GM18526 (cell line): ENCODE measurements around the gene POLRMT.
A peak's percentile ranks its signal among the peaks of the same experiment; 100 is the strongest.

Experiments used
- POLR2A ChIP-seq: IDR thresholded peaks from 3 replicates; pipeline ENCODE4 v1.6.1; 2011; ENCODE audit not compliant: insufficient read length; ENCODE audit errors: extremely low read depth

POLRMT gene

DNA sequence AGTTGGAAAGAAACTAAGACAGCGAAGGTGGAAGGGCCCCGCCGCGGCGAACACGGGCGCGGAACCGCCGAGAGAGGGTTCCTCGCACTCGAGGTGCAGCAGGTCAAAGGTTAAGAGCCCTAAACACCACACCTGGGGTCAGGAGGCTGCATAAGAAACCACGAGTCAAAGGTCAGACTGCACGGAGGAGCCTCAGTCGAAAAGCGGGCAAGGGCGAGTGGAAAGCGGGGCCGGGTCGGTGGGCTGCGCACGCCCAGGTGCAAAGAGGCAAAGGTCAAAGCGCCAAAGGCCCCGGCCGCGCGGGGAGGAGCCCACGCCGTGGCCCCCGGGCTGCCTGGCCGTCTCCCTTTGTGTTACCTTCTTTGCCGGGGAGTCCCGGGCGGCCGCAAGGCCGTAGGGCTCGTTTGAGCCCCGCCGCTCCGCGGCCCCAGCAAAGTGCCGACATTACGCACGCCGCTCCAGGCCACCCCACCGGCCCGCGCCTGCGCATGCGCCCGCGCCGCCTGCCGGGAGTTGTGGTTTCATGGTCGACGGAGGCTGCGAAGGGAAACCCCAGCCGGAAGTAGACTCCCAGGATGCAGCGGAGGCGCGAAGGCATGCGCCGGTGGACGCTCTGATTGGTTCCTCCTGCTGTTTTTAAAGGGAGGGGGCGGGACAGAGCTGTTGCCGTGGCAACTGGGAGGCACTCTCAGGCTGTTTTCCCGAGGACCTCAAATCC, at the start of gene POLRMT:
Gene POLRMT (minus strand): TSS at position 470 of the 718 bp plus-strand sequence. CDS start 25 bp downstream, at position 445.
- TF ChIP-seq POLR2A, result peak; percentile 53

DNA sequence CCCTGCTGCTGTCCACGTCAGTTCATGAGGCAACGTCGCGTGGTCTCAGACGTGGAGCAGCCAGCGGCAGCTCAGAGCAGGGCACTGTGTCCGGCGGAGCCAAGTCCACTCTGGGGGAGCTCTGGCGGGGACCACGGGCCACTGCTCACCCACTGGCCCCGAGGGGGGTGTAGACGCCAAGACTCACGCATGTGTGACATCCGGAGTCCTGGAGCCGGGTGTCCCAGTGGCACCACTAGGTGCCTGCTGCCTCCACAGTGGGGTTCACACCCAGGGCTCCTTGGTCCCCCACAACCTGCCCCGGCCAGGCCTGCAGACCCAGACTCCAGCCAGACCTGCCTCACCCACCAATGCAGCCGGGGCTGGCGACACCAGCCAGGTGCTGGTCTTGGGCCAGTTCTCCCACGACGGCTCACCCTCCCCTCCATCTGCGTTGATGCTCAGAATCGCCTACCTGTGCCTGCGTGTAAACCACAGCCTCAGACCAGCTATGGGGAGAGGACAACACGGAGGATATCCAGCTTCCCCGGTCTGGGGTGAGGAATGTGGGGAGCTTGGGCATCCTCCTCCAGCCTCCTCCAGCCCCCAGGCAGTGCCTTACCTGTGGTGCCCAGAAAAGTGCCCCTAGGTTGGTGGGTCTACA, 49.5 kb upstream of the POLRMT start:
- no peak for TF ChIP-seq POLR2A

DNA sequence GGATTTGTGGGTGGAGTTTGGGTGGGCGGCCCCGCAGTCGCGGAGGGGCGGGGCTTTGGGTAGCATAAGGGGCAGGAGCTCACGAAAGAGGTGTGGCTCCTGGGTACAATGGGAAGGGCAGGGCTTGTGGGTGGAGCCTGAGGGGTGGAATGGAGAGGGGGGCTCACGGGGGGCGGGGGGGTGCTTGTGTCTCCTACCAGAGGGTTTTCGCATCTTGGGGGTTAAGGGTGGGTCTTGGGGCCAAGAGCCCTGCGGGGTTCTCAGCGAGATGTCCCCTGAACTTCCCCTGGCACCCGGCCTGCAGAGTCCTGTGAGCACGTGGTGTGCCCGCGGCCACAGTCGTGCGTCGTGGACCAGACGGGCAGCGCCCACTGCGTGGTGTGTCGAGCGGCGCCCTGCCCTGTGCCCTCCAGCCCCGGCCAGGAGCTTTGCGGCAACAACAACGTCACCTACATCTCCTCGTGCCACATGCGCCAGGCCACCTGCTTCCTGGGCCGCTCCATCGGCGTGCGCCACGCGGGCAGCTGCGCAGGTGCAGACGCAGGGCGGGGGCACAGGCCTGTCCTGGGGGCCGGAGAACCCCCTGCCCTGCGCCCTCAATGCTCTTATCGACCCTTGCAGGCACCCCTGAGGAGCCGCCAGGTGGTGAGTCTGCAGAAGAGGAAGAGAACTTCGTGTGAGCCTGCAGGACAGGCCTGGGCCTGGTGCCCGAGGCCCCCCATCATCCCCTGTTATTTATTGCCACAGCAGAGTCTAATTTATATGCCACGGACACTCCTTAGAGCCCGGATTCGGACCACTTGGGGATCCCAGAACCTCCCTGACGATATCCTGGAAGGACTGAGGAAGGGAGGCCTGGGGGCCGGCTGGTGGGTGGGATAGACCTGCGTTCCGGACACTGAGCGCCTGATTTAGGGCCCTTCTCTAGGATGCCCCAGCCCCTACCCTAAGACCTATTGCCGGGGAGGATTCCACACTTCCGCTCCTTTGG, 48.0 kb upstream of the POLRMT start:
- TF ChIP-seq POLR2A, result no peak

DNA sequence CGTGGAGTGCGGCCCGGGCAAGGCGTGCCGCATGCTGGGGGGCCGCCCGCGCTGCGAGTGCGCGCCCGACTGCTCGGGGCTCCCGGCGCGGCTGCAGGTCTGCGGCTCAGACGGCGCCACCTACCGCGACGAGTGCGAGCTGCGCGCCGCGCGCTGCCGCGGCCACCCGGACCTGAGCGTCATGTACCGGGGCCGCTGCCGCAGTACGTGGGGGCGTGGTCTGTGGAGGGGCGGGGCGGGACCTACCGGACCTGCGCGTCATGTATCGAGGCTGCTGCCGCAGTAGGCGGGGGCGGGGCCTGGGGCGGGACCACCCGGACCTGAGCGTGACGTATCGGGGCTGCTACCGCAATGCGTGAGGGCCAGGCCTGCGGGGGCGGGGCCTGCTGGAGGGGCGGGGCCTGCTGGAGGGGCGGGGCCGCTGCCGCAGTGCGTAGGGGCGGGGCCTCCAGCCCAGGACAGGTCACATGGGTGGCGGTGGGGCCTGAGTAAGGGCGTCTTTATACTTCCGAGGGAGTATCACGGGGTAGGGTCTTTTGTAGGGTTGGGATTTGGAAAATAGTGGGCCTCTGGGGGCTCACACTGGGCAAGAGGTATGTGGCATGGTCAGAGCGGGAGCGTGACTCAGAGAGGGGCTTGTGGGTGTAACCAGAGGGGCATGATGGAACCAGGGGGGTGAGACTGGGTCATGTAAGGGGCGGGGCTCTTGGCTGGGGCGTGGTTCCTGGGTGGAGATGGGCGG, 47.1 kb upstream of the POLRMT start:
- TF ChIP-seq POLR2A, result peak; percentile 65

DNA sequence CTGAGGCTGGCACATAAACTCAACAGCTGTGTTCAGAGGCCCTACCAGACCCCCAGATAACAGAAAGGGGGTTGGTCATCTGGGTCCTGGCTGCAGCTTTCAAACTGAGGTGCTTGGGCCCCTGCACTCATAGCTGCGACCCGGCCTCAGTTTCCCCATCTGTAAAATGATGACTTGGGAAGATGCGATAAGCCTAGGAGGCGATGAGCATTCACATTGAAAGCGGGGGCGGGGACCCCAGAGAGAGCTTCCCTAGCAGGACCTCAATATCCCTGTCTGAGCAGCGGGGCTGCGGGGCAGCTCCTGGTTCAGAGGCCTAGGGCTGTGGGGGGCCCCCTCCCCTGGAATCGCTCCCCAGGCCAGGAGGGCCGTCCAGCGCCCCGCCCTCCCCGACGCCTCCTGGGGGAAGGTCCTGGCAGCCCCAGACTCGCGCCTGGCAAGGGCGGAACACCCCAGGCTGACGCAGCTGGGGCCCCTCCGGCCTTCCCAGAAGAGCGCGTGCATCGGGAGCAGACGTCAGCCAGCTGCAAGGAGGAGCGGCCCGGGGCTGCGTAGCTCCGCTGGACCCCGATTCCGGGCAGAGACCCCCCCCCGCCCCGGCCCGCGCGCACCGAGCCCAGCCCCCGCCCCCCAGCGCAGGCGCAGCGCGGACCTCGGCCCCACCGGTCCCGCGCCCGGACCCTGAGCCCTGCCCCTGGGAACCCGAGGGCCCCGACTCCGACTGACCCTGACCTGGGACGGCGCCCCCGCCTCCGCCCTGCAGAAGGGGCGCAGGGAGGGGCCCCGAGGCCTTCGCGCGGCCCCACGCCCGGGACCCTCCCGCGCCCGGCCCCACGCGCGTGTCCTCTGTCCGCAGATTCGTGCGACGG, 46.3 kb upstream of the POLRMT start:
- no peak for TF ChIP-seq POLR2A

DNA sequence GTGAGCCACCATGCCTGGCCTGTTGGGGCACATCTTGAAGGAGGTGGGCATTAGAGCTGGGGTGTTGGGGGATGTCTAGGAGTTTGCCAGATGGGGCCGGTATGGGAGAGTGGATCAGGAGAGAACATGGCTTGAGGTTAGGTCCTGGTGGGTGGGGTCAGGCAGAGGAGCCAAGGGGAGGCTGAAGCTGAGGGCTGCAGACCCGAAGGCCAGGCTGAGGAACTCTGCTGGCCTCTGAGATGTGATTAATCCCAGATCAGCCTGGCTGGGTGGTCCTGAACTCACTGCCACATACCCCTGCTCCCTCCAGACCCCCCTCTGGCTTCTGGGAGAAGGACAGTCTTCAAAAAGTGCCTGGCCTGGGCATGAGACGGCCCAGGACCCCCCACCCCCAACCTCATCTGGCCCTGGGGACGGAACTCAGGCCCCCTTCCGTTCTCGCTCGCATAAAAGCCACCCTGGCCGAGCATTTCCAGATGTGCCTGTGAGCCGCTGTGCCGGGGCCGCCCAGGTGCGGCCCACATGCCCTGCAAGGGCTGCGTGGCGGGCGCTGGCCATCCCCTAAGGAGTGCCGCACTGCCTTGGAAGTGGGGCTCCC, 45.6 kb upstream of the POLRMT start:
- TF ChIP-seq POLR2A, result no peak

DNA sequence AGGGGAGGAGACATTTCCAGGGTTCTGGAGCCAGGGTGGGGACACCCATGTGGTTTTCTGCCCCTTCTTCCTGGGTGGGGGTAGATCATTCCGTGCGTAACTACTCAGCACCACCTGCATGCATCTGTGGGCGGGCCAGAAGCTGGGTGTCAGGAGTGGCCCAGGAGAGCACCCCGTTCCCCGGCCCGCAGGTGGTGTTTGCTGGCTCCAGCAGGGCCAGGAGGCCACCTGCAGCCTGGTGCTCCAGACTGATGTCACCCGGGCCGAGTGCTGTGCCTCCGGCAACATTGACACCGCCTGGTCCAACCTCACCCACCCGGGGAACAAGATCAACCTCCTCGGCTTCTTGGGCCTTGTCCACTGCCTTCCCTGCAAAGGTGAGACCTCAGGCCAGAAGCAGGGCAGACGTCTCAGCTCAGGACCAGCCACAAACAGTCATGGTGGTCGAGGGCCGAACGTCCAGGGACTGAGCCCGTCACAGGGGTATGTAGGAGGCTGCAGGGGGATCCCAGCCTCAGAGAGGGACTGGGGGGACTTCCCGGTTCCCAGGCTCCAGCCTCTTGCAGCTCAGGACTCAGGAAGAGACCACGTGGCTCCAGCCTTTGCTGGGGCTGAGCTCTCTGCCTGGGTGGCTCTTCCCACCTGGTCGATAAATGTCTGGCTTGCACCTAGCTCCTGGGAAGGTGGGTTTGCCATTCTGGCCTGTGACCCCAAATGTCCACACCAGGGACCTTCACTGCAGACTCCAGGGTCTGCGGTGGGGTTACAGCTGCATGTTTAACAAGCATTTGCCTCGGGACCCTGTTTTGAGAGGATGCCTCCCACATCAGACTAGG, 44.5 kb upstream of the POLRMT start:
- no peak for TF ChIP-seq POLR2A

DNA sequence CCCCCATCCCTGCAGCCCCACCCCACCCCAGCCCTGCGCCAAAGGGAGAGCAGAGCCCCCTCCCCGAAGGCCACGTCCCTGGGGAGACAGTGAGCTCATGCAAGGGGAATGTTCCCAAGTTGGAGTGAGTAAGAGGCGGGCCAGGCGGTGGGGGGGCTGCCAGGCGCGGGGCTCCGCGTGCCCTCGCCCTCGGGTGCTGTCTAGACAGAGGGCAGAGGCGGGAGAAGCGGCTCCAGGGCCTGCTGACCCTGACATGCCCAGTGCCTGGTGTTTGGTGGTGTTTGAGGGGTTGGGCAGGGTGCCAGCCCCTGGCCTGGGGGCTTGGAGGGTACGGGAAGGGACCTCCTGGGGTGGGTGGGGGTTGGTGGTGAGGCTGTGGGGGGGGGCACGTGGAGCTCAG, 43.9 kb upstream of the POLRMT start:
- TF ChIP-seq POLR2A, result no peak

DNA sequence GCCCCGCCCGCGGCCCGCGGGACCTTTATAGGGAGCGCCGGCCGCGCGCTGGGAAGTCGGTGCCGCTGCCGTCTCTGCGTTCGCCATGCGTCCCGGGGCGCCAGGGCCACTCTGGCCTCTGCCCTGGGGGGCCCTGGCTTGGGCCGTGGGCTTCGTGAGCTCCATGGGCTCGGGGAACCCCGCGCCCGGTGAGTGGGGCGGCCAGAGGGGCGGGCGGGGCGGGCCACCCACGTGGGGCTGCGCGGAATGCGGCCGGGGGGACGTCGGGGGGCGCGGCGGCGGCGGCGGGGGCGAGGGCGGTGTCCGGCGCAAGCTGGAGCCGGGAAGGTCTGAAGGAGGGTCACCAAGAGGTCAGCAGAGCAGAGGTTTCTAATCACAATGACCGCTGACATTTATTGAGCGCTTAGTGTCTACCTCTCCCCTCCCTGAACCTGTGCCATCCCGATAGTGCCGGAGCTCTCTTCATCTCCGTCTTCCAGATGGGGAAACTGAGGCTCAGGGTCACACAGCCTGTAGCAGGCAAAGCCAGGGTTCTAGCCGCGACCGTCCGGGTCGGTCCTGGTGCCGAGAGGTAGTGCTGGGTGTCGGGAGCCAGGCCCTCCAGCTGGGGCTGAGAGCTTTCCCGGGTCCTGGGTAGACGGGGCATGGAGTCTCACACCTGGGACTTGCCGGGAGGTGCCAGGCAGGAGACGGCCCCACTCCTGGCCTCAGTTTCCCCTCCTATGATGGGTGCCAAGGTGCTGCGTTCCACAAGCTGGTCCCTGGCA, 43.2 kb upstream of the POLRMT start, which contains the start of gene FSTL3:
Gene FSTL3 (plus strand): TSS at position 54 of the 767 bp plus-strand sequence. CDS start 32 bp downstream, at position 86.
- TF ChIP-seq POLR2A, result no peak

DNA sequence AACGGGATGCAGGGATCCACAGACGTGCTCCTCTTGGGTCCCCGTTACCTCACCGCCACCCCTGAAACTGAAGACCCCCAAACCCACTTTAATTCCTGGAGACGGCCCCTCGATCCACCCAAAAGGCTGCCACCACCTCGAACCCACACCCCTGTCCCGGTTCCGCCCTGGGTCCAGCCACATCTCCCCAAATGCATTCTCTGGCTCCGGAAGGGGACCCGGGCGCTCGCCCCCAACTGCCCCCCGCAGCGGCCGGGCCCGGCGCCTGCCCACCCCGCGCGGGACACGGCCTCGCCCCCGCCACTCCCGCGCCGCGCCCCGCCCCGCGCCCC, 42.6 kb upstream of the POLRMT start:
- no peak for TF ChIP-seq POLR2A

DNA sequence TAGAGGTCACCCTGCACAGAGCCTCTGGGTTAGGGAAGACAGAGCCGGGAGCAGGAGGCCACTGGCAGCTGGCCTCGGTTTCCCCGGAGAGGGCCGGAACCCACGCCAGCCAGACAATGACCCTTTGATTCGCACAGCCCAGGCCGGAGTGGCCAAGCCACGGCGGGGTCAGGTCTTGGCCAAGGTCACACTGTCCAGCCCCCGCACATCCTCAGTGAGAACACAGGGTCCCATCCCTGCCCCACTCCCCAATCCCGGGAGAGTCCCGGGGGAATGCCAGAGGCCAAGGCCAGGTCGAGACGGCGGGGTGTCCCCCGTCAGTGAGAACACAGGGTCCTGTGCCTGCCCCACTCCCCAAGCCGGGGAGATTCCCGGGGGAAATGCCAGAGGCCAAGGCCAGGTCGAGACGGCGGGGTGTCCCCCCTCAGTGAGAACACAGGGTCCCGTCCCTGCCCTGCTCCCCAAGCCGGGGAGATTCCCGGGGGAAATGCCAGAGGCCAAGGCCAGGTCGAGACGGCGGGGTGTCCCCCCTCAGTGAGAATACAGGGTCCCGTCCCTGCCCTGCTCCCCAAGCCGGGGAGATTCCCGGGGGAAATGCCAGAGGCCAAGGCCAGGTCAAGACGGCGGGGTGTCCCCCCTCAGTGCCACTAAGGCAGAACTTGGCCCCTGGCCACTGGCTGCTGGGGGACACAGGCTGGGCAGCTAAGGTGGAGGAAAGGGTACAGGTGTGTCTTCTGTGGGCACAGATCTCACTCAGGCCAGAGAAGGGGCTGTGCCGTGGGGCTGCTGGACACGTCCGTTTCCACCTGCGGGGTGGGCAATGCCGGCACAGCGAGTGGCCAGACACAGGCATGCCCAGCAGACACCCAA, 41.2 kb upstream of the POLRMT start:
- TF ChIP-seq POLR2A, result no peak
